Activated CD8-positive, alpha-beta memory T cell treated with anti-CD3 and anti-CD28 coated beads for 4 hours (primary cell): ENCODE results near the gene PHACTR1.

ENCODE experiments used
- DNase-seq, 2 donors: peaks; one replicate each; pipeline ENCODE4 v3.0.0-alpha.2; 2020; ENCODE audit warnings: low read depth in 2 of 2

Gene PHACTR1

GRCh38 chr6:13285705-13286104 is 569.1 kb downstream of the PHACTR1 start:
- no peak for DNase-seq

- DNase-seq = no peak
Observed at GRCh38 chr6:13286181-13286580, 569.6 kb downstream of the PHACTR1 start.

- DNase-seq = no peak
Observed at GRCh38 chr6:13287104-13287503, 570.5 kb downstream of the PHACTR1 start.

GRCh38 chr6:13288481-13288880 is 571.9 kb downstream of the PHACTR1 start:
- no peak for DNase-seq

DNA sequence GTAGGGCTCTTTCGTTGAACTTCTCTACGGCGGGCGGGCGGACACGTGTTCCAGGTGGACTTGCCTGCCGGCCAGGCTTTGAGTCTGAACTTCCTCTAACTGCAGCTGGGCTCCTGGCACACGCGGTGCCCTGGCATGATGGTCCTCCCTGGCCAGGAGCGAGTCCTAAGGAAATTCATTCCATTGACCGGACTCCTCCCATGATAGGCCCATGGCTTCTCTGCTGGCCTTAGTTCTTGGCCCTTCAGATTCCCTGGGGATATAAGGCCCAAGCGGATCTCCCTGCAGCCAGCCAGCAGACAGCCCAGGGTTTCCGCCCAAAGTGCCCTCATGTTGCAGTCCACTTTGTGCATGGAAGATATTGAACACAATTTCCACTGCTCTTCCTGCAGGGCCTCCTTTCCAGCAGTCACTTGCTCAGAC is 572.4 kb downstream of the PHACTR1 start:
- DNase-seq = no peak

DNA sequence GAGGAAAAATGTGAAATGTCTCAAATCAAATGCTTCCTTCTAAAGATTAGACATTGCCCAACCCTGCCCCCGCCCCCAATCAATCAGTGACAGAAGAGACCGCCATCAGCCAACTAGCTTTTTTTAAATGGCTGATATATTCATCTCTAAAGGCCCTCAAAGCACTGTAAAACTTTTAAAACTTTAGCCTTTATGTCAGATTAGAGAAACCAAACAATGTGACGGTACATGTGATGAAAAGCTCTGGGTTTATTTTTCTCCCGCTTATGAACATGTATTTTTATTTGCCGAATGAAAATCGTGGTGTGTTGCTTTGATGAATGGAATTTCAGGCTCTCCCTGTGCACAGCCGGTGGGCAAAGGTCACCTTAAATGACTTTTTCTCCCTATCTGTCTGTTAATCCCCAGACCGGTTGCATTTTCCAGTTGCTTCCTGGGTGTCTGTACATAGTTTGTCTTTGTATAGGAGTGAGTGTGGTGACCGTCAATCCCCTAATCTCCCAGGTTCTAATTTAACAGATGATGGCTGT is 573.3 kb downstream of the PHACTR1 start:
- DNase-seq = no peak

- no peak for DNase-seq
Observed at GRCh38 chr6:13290335-13290734, 573.8 kb downstream of the PHACTR1 start.

- no peak for DNase-seq
Observed at GRCh38 chr6:13292774-13293173, 576.2 kb downstream of the PHACTR1 start.

DNA sequence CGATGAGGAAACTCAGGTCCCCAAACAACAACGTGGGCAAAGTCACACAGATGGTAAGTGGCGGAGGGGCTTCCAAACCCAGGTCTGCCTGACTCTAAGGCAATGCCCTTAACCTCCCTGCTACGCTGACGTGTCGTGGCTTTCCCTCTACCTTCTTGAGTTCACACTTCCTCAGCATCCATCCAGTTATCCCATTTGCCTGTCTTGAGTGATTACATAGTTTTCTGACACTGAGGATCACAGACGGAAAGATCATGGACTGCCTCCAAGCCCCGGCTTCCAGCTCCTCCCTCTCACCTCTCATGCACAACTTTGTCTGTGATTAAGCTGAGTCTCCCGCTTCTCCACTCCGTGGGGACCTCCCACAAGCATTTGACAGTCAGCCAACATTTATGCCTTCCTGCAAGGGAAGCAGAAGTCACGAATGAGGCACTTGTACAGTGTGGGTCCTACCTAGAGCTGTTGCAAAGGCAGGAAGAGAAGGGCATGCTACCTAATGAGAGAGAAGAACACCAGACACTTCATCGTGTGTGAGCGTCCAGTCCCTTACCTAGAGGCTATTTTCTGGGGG is 578.0 kb downstream of the PHACTR1 start:
- no peak for DNase-seq

GRCh38 chr6:13295576-13295975 is 579.0 kb downstream of the PHACTR1 start:
- no peak for DNase-seq

DNA sequence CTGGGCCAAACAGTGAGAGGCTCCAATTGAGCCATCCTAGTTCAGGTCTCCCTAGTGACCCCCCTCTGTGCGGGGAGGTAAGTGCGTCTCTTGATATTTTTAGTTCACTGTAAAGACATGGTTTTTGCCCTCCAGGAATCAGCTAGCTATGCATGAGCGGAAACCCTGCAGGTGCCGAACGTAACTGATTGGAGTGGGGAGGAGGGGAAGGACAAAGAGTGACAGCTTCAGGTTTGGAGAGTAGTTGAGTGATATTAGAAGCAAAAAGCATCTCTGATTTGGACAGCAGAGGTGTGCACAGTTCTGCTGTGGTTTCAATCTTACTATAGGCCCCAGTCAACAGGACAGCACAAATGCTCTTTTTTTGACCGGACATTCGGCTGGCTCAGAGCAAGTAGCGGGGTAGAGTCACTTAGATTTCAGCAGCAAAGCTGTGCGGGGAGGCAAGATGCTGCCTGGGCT is 580.0 kb downstream of the PHACTR1 start:
- DNase-seq = no peak

DNA sequence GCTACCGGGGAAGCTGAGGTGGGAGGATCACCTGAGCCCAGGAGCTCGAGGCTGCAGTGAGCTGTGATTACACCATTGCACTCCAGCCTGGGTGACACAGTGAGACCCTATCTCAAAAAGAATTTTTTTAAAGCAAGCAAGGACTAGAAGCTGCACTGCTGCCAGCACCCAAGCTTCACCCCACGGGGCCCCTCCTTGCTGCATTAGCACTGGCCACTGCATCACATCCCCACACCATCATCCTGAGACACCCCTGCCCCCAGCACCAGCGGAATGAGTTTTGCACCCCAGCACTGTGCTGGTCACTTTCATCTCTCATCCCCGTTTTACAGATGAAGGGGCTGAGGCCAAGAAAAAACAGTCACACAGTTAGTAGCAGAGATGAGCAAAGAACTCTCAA is 580.8 kb downstream of the PHACTR1 start:
- DNase-seq = no peak

- no peak for DNase-seq
Observed at GRCh38 chr6:13298446-13298845, 581.9 kb downstream of the PHACTR1 start.

GRCh38 chr6:13299403-13299821 is 582.8 kb downstream of the PHACTR1 start:
- DNase-seq = no peak

- no peak for DNase-seq
Observed at GRCh38 chr6:13299918-13300317, 583.4 kb downstream of the PHACTR1 start.

- no peak for DNase-seq
Observed at GRCh38 chr6:13300643-13301590, 584.4 kb downstream of the PHACTR1 start.

DNA sequence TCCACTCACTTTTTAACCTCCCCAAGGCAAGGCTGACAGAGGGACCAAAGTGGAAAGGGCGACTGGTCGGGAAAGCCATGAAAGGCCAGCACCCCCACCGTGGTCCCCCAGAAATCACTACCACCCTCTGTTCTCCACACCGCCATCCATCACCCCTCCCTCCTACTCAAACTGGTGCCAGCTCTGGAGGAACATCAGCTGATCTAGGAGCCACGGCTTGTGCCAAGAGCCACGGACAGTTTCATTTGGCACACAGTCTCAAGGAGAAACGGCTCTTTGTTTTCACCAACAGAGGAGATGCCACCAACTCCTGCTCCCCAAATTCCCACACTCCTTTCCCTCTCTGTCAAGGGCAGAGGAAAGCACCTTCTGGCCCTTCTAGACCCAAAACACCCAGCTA is 585.7 kb downstream of the PHACTR1 start:
- DNase-seq = no peak

- DNase-seq = no peak
Observed at GRCh38 chr6:13302751-13303667, 586.4 kb downstream of the PHACTR1 start.

GRCh38 chr6:13303668-13304017 is 587.1 kb downstream of the PHACTR1 start:
- no peak for DNase-seq

GRCh38 chr6:13304101-13304500 is 587.5 kb downstream of the PHACTR1 start:
- no peak for DNase-seq

DNA sequence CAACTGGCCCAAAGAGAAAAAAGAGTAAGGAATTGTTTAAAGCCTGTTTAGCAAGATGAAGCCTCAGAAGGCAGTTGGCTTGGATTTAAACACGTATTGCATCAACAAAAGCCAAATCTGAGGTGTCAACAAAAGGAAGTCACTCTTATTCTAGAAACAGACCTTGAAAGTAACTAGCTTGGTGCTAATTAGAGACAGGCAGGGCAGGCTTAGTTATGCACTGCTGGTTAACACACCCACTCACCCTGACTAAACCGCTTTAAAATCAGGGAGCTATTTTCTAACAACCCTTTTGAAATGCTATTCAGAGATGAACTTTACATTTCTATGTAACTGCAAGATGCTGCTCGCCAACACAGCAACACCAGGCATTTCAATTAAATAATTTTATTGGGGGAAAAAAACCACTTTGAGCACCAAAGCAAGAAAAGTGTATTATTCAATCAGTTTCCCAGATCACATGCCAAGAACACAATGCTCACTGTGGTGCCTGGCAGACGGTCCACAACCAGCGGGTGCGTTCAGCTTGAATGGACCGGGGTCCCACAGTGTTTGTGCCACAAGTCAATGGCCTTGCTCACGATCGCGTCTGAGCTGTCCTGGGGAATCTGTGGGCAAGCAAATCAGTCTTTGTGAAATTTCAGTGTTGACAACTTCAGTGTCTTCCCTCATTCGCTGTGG is 588.2 kb downstream of the PHACTR1 start:
- no peak for DNase-seq
